Caco-2 (cell line): Measurements from ENCODE around the gene ACR. TPM values are rescaled to one million over a fixed set of nuclear protein-coding genes. Genes with fewer than 3 reads are reported as not detected.

Source experiments
- Bru-seq: library from RNA; stranded (reverse); fragments of 400-500 nt; gene quantifications from one replicate; lab custom pipeline; 2021; lab: Mats Ljungman, UMichigan
- BruChase-seq, 2 experiments: library from RNA; stranded (reverse); fragments of 400-500 nt; gene quantifications; one replicate each; lab custom pipeline; 2021; lab: Mats Ljungman, UMichigan
- BruUV-seq: library from RNA; stranded (reverse); fragments of 400-500 nt; replicated peaks from 2 replicates; lab custom pipeline; 2021; lab: Mats Ljungman, UMichigan
- CTCF ChIA-PET: fragments of 300-600 bp; sonication (Branson Sonifier 250); formaldehyde crosslinking; loops from one replicate; lab custom pipeline; 2022; ENCODE audit warnings: antibody characterized with exemption; lab: Charles Lee
- POLR2A ChIA-PET: fragments of 300-600 bp; sonication (Branson Sonifier 250); formaldehyde crosslinking; loops from one replicate; lab custom pipeline; 2022; ENCODE audit warnings: antibody characterized with exemption; lab: Charles Lee
- DNase-seq, 2 experiments: peaks; one replicate each; pipeline versions ENCODE4 v3.0.0 to v3.0.0-alpha.2; 2020 to 2022
- H3K27me3 ChIP-seq: replicated peaks from 2 replicates; pipeline ENCODE4 v1.6.0; 2011; ENCODE audit warnings: low read length; ENCODE audit not compliant: control insufficient read depth, insufficient read depth
- H3K36me3 ChIP-seq: 2 replicates; pipeline ENCODE4 v1.5.1; 2011; ENCODE audit warnings: low read length; ENCODE audit not compliant: control insufficient read depth, insufficient read depth
- H3K4me1 ChIP-seq: fragments of 250-450 bp; sonication (Bioruptor Pico); 2 replicates; pipeline ENCODE4 v1.5.1; 2020; ENCODE audit warnings: mild to moderate bottlenecking
- H3K4me3 ChIP-seq: 2 replicates; pipeline ENCODE4 v1.5.1; 2011; ENCODE audit warnings: low read depth, mild to moderate bottlenecking, control low read depth, low read length
- H3K9me3 ChIP-seq: fragments of 250-450 bp; sonication (Bioruptor Pico); 2 replicates; pipeline ENCODE4 v1.5.1; 2020; ENCODE audit warnings: mild to moderate bottlenecking, moderate library complexity
- H3K27ac Mint-ChIP-seq: one replicate; pipeline ENCODE4 v1.8.0; 2022; ENCODE audit warnings: mixed read lengths; ENCODE audit not compliant: unreplicated experiment
- H3K27me3 Mint-ChIP-seq: one replicate; pipeline ENCODE4 v1.8.0; 2022; ENCODE audit warnings: mixed read lengths; ENCODE audit not compliant: insufficient read depth, unreplicated experiment
- H3K36me3 Mint-ChIP-seq: one replicate; pipeline ENCODE4 v1.8.0; 2022; ENCODE audit warnings: mild to moderate bottlenecking, mixed read lengths; ENCODE audit not compliant: insufficient read depth, unreplicated experiment
- H3K4me1 Mint-ChIP-seq: one replicate; pipeline ENCODE4 v1.8.0; 2022; ENCODE audit warnings: low read depth, mixed read lengths; ENCODE audit not compliant: unreplicated experiment
- H3K4me3 Mint-ChIP-seq: one replicate; pipeline ENCODE4 v1.8.0; 2022; ENCODE audit warnings: mild to moderate bottlenecking, moderate library complexity, mixed read lengths; ENCODE audit not compliant: unreplicated experiment
- H3K9me3 Mint-ChIP-seq: one replicate; pipeline ENCODE4 v1.8.0; 2022; ENCODE audit warnings: mixed read lengths; ENCODE audit not compliant: unreplicated experiment
- CTCF ChIP-seq, 2 experiments: fragments of 200-600 bp in 1 of 2; IDR thresholded peaks; 1 replicate in 1 of 2; 2 replicates in 1 of 2; pipeline versions ENCODE4 v1.5.1 to v1.8.0; 2011 to 2022; ENCODE audit warnings: antibody characterized with exemption in 1 of 2, control low read depth in 1 of 2, inconsistent platforms in 1 of 2, low read depth in 1 of 2, low read length in 1 of 2, mild to moderate bottlenecking in 1 of 2, moderate library complexity in 1 of 2; ENCODE audit not compliant: insufficient read depth in 1 of 2, severe bottlenecking in 1 of 2, unreplicated experiment in 1 of 2
- intact Hi-C: fragments of 100-400 bp; cut with micrococcal nuclease; formaldehyde crosslinking; loops from one replicate; pipeline ENCODE4 v1.10.0; 2022; ENCODE audit not compliant: unreplicated experiment
- long read RNA-seq: library from polyadenylated mRNA; stranded (forward); transcript quantifications from one replicate; pipeline ENCODE4 v2.0.0, GENCODE V29; 2022
- total RNA-seq: library from RNA; stranded (reverse); gene quantifications from 2 replicates; pipeline ENCODE4 v1.2.3, GENCODE V29; 2022

ACR gene
- total RNA-seq (not detected in 2 replicates), Bru-seq, nascent RNA (percentile 9 among the genes with signal in this experiment), BruChase-seq, experiment 1, labeled RNA remaining after a 2-hour chase (not detected), BruChase-seq, experiment 2, labeled RNA remaining after a 6-hour chase (not detected)
- long read RNA-seq: 0 reads

DNA sequence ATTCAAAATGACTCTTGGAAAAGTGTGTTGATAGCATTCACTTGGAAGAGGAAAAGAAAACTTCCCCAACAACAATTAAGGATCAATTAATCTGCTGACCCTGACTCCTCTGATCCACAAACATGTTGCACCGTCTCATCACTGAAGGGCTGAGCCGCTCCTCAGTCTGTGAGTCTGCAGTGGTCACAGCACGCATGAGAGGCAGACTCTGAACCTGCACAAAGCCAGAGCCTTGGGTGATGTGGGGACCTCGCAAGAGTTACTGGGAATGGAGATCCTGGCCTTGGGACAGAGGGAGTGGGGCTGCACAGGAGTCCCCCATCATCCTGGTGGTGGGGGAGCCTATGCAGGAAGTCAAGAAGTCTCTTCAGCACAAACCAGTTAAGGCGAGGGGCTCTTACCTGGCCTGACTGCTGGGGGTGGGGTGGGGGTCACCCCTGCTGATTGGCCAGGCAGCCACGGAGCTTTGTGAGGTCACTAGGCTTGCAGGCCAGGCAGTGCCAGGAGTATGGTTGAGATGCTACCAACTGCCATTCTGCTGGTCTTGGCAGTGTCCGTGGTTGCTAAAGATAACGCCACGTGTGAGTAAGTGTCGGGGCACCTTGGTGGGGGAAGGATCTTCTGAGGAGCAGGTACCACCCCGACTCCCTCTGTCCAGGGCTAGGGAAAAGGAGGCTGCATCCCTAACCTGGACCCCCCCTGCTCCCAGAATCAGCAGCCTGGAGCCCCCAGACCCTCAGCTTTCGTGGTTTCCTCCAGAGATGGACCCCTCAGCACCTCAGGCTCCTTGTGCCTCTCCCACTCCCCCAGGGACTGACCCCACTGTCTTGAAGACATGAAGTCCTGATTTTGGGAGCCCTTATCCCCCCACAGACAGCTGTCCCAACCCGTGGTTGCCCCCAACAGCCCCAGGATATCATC is at the start of gene ACR:
Gene ACR (plus strand): TSS at position 477 of the 921 bp plus-strand sequence. CDS start 32 bp downstream, at position 509.
- Mint-ChIP-seq H3K4me3 (no peak within 1 kb of the TSS), H3K36me3 (no peaks in the 10 kb centered on the region), H3K27ac (no peak within 1 kb of the TSS), H3K27me3 (peaks cover 20% of the 10 kb centered on the region), H3K9me3 (no peaks in the 10 kb centered on the region), H3K4me1 (no peaks in the 10 kb centered on the region)
- TF ChIP-seq CTCF (IDR thresholded peaks at IDR 0.05; ENCODE audit: insufficient read depth in 1 of 2, low read depth in 1 of 2, low read length in 1 of 2, severe bottlenecking in 1 of 2, unreplicated experiment in 1 of 2): no peak
- Histone ChIP-seq H3K27me3 (no peaks in the 10 kb centered on the region), H3K4me1 (no peaks in the 10 kb centered on the region), H3K36me3 (no peaks in the 10 kb centered on the region), H3K9me3 (no peaks in the 10 kb centered on the region), H3K4me3 (no peak within 1 kb of the TSS)
- intact Hi-C loops: no loop called here
- no TSS peak for BruUV-seq
- DNase-seq: peak in 1 of 2 experiments; percentile 23
- POLR2A ChIA-PET: no interaction called here
- CTCF ChIA-PET: no interaction called here

DNA sequence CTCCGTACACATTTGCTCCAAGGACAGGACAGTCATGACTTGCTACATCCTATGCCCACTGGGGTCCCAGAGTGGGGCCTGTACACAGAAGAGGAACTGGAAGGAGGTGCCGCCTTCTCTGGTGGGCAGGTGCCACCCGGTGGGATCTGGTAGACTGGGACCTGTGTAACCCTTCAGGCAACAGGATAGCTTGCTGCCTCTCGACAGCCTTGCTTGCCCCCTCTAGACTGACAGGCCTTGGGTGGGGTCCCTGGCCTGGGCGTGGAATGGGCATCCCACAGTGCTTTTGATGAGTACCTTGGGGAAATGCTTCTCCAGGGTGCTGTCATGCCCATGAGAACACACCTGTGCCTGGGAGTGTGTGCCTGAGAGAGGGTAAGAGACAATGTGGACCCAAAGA is 49.6 kb upstream of the ACR start:
- TF ChIP-seq CTCF (IDR thresholded peaks at IDR 0.05; ENCODE audit: insufficient read depth in 1 of 2, low read depth in 1 of 2, low read length in 1 of 2, severe bottlenecking in 1 of 2, unreplicated experiment in 1 of 2): no peak
- no TSS peak for BruUV-seq
- no peaks in the 10 kb centered on the region for H3K27me3 Mint-ChIP-seq
- 0 out of 2 replicates have a peak, but pooled peaks cover 4% of the 10 kb centered on the region for H3K9me3 ChIP-seq
- no peaks in the 10 kb centered on the region for H3K4me1 ChIP-seq
- no peak overlapping the region for H3K27ac Mint-ChIP-seq
- intact Hi-C loops: no loop called here
- H3K36me3 ChIP-seq: no peaks in the 10 kb centered on the region
- no peaks in the 10 kb centered on the region for H3K27me3 ChIP-seq
- POLR2A ChIA-PET: no interaction called here
- H3K9me3 Mint-ChIP-seq: no peaks in the 10 kb centered on the region
- no peak overlapping the region for H3K4me3 Mint-ChIP-seq
- H3K36me3 Mint-ChIP-seq: peaks cover 9% of the 10 kb centered on the region
- CTCF ChIA-PET: no interaction called here
- H3K4me3 ChIP-seq: no peak overlapping the region
- DNase-seq: peak in 1 of 2 experiments; percentile 26
- no peaks in the 10 kb centered on the region for H3K4me1 Mint-ChIP-seq

- TF ChIP-seq CTCF (IDR thresholded peaks at IDR 0.05; ENCODE audit: insufficient read depth in 1 of 2, low read depth in 1 of 2, low read length in 1 of 2, severe bottlenecking in 1 of 2, unreplicated experiment in 1 of 2): peak; percentile 51 to 76
- ChIA-PET POLR2A (no interaction called here), CTCF (no interaction called here)
- no peaks in the 10 kb centered on the region for H3K4me1 Mint-ChIP-seq
- Histone ChIP-seq H3K9me3 (0 out of 2 replicates have a peak, but pooled peaks cover 4% of the 10 kb centered on the region), H3K4me3 (no peak overlapping the region), H3K36me3 (no peaks in the 10 kb centered on the region), H3K4me1 (no peaks in the 10 kb centered on the region), H3K27me3 (no peaks in the 10 kb centered on the region)
- BruUV-seq: no TSS peak
- H3K27me3 Mint-ChIP-seq: no peaks in the 10 kb centered on the region
- peak; percentile 34 to 49 for DNase-seq
- no peak overlapping the region for H3K27ac Mint-ChIP-seq
- no peaks in the 10 kb centered on the region for H3K9me3 Mint-ChIP-seq
- intact Hi-C loops: loop anchor here (1.0 to 2.0 kb wide), 3 partner anchors 63 to 115 kb away; partner anchors contain the start of gene ARSA
- H3K36me3 Mint-ChIP-seq: no peaks in the 10 kb centered on the region
- no peak overlapping the region for H3K4me3 Mint-ChIP-seq
Measured at GRCh38 chr22:50691521-50691920, 46.5 kb upstream of the ACR start.
